GM18873 (cell line): ENCODE results near the gene CXCL17.
"Not testable (repeated sequence)": the region's sequence is repeated elsewhere in the genome, so short reads cannot be mapped to it uniquely, and the experiment has no call there.

Experiments used
- ATAC-seq: cut with Tn5 transposase; IDR thresholded peaks from one replicate; pipeline ENCODE4 v1.9.1; 2021; ENCODE audit warnings: mild to moderate bottlenecking, moderate library complexity, moderate number of reproducible peaks; ENCODE audit not compliant: unreplicated experiment, low FRiP score

Gene CXCL17, protein sequence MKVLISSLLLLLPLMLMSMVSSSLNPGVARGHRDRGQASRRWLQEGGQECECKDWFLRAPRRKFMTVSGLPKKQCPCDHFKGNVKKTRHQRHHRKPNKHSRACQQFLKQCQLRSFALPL

GRCh38 chr19:42442833-42443232 lies at the start of gene CXCL17:
CXCL17 (minus strand) TSS chr19:42442946; CDS start chr19:42442832, 114 bp downstream.
- ATAC-seq, result no peak

DNA sequence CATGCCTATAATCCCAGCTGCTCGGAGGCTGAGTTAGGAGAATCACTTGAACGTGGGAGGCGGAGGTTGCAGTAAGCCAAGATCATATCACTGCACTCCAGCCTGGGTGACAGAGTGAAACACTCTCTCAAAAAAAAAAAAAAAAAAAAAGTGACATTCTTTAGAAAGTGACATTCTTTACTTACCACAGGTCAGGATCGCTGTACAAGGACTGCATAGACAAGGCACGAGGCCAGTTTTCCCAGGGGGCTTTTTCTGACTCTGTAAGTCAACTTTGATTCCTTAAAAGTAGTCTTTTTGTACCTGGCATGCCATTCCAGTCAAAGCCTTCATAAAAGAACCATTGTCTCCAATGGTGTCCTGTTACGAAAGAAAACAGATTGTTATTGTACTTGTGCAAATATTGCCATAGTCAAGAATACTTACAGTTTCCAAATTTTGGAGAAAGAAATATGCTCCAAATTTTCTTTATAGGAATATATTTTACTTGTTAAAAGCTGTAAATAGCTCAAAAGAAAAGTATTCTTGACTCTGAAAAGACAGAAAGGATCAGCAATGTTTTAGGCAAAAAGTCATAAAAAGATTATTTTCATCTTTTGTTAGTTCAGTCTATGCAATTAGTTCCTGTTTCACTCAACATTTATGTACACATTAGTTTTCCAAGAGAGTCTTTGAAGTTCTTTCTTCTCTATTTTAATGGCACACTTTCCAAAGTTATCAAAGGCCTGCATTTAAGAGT lies 46.2 kb upstream of the CXCL17 start:
- ATAC-seq, result no peak

DNA sequence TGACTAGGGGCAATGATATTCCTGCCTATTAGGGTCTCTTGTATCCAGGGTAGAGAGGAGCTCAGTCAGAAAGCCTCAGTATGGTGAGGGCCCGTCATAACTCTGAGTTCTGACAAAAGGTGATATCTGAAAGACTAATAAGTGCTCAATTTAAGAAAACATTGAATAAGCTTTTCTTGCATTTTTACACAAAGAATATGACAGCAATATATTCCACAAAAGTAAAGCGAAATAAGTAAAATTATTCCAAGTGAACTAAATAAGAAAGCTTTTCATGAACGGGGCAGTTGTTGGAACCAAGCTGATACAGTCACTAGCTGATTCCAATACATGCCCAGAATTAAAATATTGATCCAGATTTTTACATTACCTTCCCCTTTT lies 45.0 kb upstream of the CXCL17 start:
- ATAC-seq, result no peak

DNA sequence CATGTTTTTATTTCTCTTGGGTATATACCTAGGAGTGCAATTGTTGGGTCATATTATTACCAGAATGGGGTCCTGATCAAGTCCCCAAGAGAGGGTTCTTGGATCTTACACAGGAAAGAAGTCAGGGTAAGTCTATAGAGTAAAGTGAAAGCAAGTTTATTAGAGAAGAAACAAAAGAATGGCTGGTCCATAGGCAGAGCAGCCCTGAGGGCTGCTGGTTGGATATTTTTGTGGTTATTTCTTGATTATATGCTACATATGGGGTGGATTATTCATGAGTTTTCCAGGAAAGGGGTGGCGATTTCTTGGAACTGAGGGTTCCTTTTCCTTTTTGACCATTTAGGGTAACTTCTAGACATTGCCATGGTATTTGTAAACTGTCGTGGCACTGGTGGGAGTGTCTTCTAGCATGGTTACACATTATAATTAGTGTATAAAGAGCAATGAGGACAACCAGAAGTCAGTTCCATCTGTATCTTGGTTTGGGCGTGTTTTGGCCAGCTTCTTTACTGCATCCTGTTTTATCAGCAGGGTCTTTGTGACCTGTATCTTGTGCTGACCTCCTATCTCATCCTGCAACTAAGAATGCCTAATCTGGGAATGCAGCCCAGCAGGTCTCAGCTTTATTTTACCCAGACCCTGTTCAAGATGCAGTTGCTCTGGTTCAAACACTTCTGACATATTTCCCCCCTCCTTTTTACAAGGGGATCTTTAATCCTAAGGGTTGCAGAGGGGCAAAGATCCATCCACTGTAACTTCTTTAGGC lies 44.5 kb upstream of the CXCL17 start:
- no peak for ATAC-seq

- not testable (repeated sequence) for ATAC-seq
Observed at GRCh38 chr19:42485036-42485435, 42.3 kb upstream of the CXCL17 start.

- ATAC-seq, result no peak
Observed at GRCh38 chr19:42480335-42481095, 37.8 kb upstream of the CXCL17 start.

DNA sequence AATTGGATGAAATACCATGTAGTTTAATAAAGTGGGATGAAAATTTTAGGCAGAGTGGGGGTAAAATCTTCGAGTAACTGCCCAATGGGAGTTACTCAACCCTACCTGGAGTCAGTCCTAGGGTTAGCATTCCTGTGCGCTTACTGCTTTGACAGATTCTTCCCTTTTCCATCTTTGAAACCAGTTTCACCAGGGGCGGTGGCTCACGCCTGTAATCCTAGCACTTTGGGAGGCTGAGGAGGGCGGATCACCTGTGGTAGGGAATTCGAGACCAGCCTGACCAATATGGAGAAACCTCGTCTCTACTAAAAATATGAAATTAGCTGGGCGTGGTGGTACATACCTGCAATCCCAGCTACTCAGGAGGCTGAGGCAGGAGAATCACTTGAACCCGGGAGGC lies 37.0 kb upstream of the CXCL17 start:
- no peak for ATAC-seq

- ATAC-seq, result no peak
Observed at GRCh38 chr19:42478765-42479311, 36.1 kb upstream of the CXCL17 start.

DNA sequence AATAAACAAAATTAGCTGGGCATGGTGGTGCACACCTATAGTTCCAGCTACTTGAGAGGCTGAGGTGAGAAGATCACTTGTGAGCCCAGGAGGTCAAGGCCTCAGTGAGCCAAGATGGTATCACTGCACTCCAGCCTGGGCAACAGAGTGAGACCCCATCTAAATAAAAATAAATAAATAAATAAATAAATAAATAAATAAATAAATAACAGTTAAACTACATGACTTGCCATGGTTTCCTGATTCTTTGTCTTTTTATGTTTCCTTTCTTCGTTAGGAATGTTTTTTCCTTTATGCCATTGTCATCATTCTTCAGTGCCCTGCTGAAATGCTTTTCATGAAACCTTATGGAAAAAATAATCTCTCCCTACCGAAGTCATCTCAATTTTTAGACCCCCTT lies 35.2 kb upstream of the CXCL17 start:
- ATAC-seq, result no peak

DNA sequence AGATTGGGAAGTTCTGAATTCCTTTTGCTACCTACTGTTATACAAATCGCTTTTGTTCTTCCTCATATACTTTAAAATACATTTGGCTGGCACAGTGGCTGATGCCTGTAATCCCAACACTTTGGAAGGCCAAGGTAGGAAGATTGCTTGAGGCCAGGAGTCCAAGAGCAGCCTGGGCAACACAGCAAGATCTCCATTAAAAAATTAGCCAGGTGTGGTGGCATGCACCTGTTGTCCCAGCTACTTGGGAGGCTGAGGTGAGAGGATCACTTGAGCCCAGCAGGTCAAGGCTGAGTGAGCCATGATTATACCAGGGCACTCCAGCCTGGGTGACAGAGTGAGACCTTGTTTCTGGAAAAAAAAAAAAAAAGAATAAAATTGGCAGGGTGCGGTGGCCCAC lies 34.4 kb upstream of the CXCL17 start:
- no peak for ATAC-seq

GRCh38 chr19:42475366-42475765 lies 32.6 kb upstream of the CXCL17 start:
- ATAC-seq, result no peak

- no peak for ATAC-seq
Observed at GRCh38 chr19:42474743-42475142, 32.0 kb upstream of the CXCL17 start.

- ATAC-seq, result no peak
Observed at GRCh38 chr19:42473686-42474085, 30.9 kb upstream of the CXCL17 start.

- no peak for ATAC-seq
Observed at GRCh38 chr19:42472402-42473147, 29.8 kb upstream of the CXCL17 start.

- ATAC-seq, result no peak
Observed at GRCh38 chr19:42471554-42472249, 29.0 kb upstream of the CXCL17 start.

GRCh38 chr19:42469311-42470235 lies 26.8 kb upstream of the CXCL17 start:
- ATAC-seq, result no peak

GRCh38 chr19:42468273-42468796 lies 25.6 kb upstream of the CXCL17 start:
- ATAC-seq, result no peak

GRCh38 chr19:42467183-42467760 lies 24.5 kb upstream of the CXCL17 start:
- ATAC-seq, result no peak
